SK-N-MC (cell line): ENCODE data around the gene ARHGAP26.

Experiments used
- EZH2 ChIP-seq: fragments of 200-600 bp; sonication (generic); IDR thresholded peaks from one replicate; pipeline ENCODE4 v1.6.1; 2017; ENCODE audit warnings: antibody characterized with exemption
- FOXP2 ChIP-seq: optimal IDR thresholded peaks from 2 replicates; pipeline ENCODE3; 2011; ENCODE audit warnings: mild to moderate bottlenecking, moderate library complexity; ENCODE audit not compliant: insufficient read depth; ENCODE audit errors: extremely low read length, control extremely low read depth
- POLR2AphosphoS5 ChIP-seq: IDR thresholded peaks from 2 replicates; pipeline ENCODE4 v1.6.1; 2012; ENCODE audit warnings: mild to moderate bottlenecking, low read depth, low read length, borderline replicate concordance

GRCh38 chr5:143166090-143166489, 395.9 kb downstream of the ARHGAP26 start:
- TF ChIP-seq POLR2AphosphoS5 (no peak), EZH2 (no peak), FOXP2 (no peak)
